ENCODE results near the gene SPACA7.
A peak's percentile ranks its signal among the peaks of the same experiment; 100 is the strongest.
"Not testable (repeated sequence)": the region's sequence is repeated elsewhere in the genome, so short reads cannot be mapped to it uniquely, and the experiment has no call there.

Gene SPACA7

GRCh38 chr13:112432734-112433133 lies 56.6 kb downstream of the SPACA7 start:
- not testable (repeated sequence) for DNase-seq

GRCh38 chr13:112433517-112433916 lies 57.4 kb downstream of the SPACA7 start:
- DNase-seq: not testable (repeated sequence)

- no peak for DNase-seq
Measured at GRCh38 chr13:112434032-112434431, 57.9 kb downstream of the SPACA7 start.

GRCh38 chr13:112434937-112435523 lies 58.9 kb downstream of the SPACA7 start:
- no peak for DNase-seq

GRCh38 chr13:112435973-112436372 lies 59.8 kb downstream of the SPACA7 start:
- no peak for DNase-seq

- no peak for DNase-seq
Measured at GRCh38 chr13:112438094-112438493, 61.9 kb downstream of the SPACA7 start.

- DNase-seq: no peak
Measured at GRCh38 chr13:112438515-112438914, 62.4 kb downstream of the SPACA7 start.

- no peak for DNase-seq
Measured at GRCh38 chr13:112441226-112441625, 65.1 kb downstream of the SPACA7 start.

- DNase-seq: no peak
Measured at GRCh38 chr13:112441779-112442310, 65.7 kb downstream of the SPACA7 start.

- DNase-seq: no peak
Measured at GRCh38 chr13:112442483-112443090, 66.4 kb downstream of the SPACA7 start.

GRCh38 chr13:112443191-112443994 lies 67.2 kb downstream of the SPACA7 start:
- DNase-seq: no peak

- DNase-seq: peak; percentile 51
Measured at GRCh38 chr13:112443995-112444311, 67.8 kb downstream of the SPACA7 start.

- no peak for DNase-seq
Measured at GRCh38 chr13:112444416-112445399, 68.6 kb downstream of the SPACA7 start.

- DNase-seq: no peak
Measured at GRCh38 chr13:112445411-112446271, 69.5 kb downstream of the SPACA7 start.

- DNase-seq: no peak
Measured at GRCh38 chr13:112446347-112446861, 70.2 kb downstream of the SPACA7 start.

GRCh38 chr13:112446867-112447266 lies 70.7 kb downstream of the SPACA7 start:
- no peak for DNase-seq

- no peak for DNase-seq
Measured at GRCh38 chr13:112447306-112447705, 71.2 kb downstream of the SPACA7 start.

- DNase-seq: no peak
Measured at GRCh38 chr13:112447761-112448603, 71.8 kb downstream of the SPACA7 start.

- DNase-seq: no peak
Measured at GRCh38 chr13:112448621-112449544, 72.7 kb downstream of the SPACA7 start.

Measured in DMS53 (cell line).